Activated CD8-positive, alpha-beta T cell treated with anti-CD3 and anti-CD28 coated beads for 36 hours (primary cell): Measurements from ENCODE around the gene ANKRD44. TPM values are rescaled to one million over a fixed set of nuclear protein-coding genes. Genes with fewer than 3 reads are reported as not detected.

Experiments
- ATAC-seq: fragments of 200-7000 bp; cut with Tn5 transposase; one replicate; pipeline ENCODE4 v1.10.0; 2021; ENCODE audit warnings: mild to moderate bottlenecking, moderate library complexity
- CTCF ChIA-PET: fragments of 350-600 bp; sonication (Branson Sonifier 250); formaldehyde crosslinking; loops from one replicate; lab custom pipeline; 2021; ENCODE audit warnings: antibody characterized with exemption; lab: Charles Lee
- POLR2A ChIA-PET: fragments of 350-600 bp; sonication (Branson Sonifier 250); formaldehyde crosslinking; loops from one replicate; lab custom pipeline; 2021; ENCODE audit warnings: antibody characterized with exemption; lab: Charles Lee
- DNase-seq: peaks from one replicate; pipeline ENCODE4 v3.0.0-alpha.2; 2020
- H3K27ac Mint-ChIP-seq: one replicate; pipeline ENCODE4 v1.8.0; 2021; ENCODE audit warnings: mild to moderate bottlenecking, mixed read lengths
- H3K27me3 Mint-ChIP-seq: one replicate; pipeline ENCODE4 v1.8.0; 2021; ENCODE audit warnings: mixed read lengths
- H3K36me3 Mint-ChIP-seq: one replicate; pipeline ENCODE4 v1.8.0; 2021; ENCODE audit warnings: low read depth, mixed read lengths
- H3K4me1 Mint-ChIP-seq: one replicate; pipeline ENCODE4 v1.8.0; 2021; ENCODE audit warnings: low read depth, mixed read lengths
- H3K4me3 Mint-ChIP-seq: one replicate; pipeline ENCODE4 v1.8.0; 2021; ENCODE audit warnings: mild to moderate bottlenecking, moderate library complexity, mixed read lengths
- H3K9me3 Mint-ChIP-seq: one replicate; pipeline ENCODE4 v1.8.0; 2021; ENCODE audit warnings: mixed read lengths
- CTCF ChIP-seq: fragments of 200-600 bp; IDR thresholded peaks from one replicate; pipeline ENCODE4 v1.8.0; 2022; ENCODE audit warnings: antibody characterized with exemption, mild to moderate bottlenecking
- intact Hi-C: fragments of 100-400 bp; cut with micrococcal nuclease; formaldehyde crosslinking; loops from one replicate; pipeline ENCODE4 v1.10.0; 2022
- total RNA-seq, 2 experiments: library from RNA; stranded (reverse); gene quantifications; one replicate each; pipeline ENCODE4 v1.2.3, GENCODE V29; 2021

ANKRD44 gene
- total RNA-seq, 2 experiments from 2014 or later: 131 to 132 TPM

- H3K4me1 Mint-ChIP-seq: peaks cover 17% of the 10 kb centered on the region
- DNase-seq (no peak), ATAC-seq (no peak)
- no peak overlapping the region for H3K4me3 Mint-ChIP-seq
- no peak for TF ChIP-seq CTCF
- H3K27me3 Mint-ChIP-seq: no peaks in the 10 kb centered on the region
- no peaks in the 10 kb centered on the region for H3K9me3 Mint-ChIP-seq
- no peak overlapping the region for H3K27ac Mint-ChIP-seq
- intact Hi-C loops: no loop called here
- ChIA-PET POLR2A (no interaction called here), CTCF (interaction anchor here (1.1 kb wide), 1 partner anchor 14 kb away, joined by 3 read pairs; no protein-coding TSS in a partner anchor)
- H3K36me3 Mint-ChIP-seq: no peaks in the 10 kb centered on the region
Measured at GRCh38 chr2:196957881-196958525, 352.6 kb downstream of the ANKRD44 start.

- Mint-ChIP-seq H3K27ac (no peak overlapping the region), H3K36me3 (no peaks in the 10 kb centered on the region), H3K9me3 (no peaks in the 10 kb centered on the region), H3K4me3 (no peak overlapping the region), H3K4me1 (peaks cover 13% of the 10 kb centered on the region), H3K27me3 (no peaks in the 10 kb centered on the region)
- POLR2A ChIA-PET: no interaction called here
- ATAC-seq (no peak), DNase-seq (no peak)
- intact Hi-C loops: no loop called here
- no peak for TF ChIP-seq CTCF
- CTCF ChIA-PET: interaction anchor here (0.7 to 1.1 kb wide), 2 partner anchors 14 to 155 kb away, joined by 3 read pairs; no protein-coding TSS in a partner anchor
Measured at GRCh38 chr2:196957442-196957841, 353.1 kb downstream of the ANKRD44 start.

- no peaks in the 10 kb centered on the region for H3K36me3 Mint-ChIP-seq
- no peak overlapping the region for H3K4me3 Mint-ChIP-seq
- H3K27me3 Mint-ChIP-seq: no peaks in the 10 kb centered on the region
- POLR2A ChIA-PET: interaction anchor here (1.2 kb wide), 1 partner anchor 157 kb away, joined by 4 read pairs; the partner anchor contains the start of gene GTF3C3
- no peaks in the 10 kb centered on the region for H3K9me3 Mint-ChIP-seq
- ATAC-seq: no peak
- H3K4me1 Mint-ChIP-seq: no peaks in the 10 kb centered on the region
- no peak overlapping the region for H3K27ac Mint-ChIP-seq
- no peak for DNase-seq
- intact Hi-C loops: no loop called here
- CTCF ChIA-PET: interaction anchor here (1.3 kb wide), 1 partner anchor 205 kb away, joined by 5 read pairs; no protein-coding TSS in a partner anchor
- no peak for TF ChIP-seq CTCF
Measured at GRCh38 chr2:196956069-196956468, 354.5 kb downstream of the ANKRD44 start.

- no peak for TF ChIP-seq CTCF
- CTCF ChIA-PET: interaction anchor here (0.7 to 1.3 kb wide), 2 partner anchors 12 to 204 kb away, joined by 3 to 5 read pairs; no protein-coding TSS in a partner anchor
- DNase-seq (no peak), ATAC-seq (no peak)
- no peaks in the 10 kb centered on the region for H3K9me3 Mint-ChIP-seq
- H3K27me3 Mint-ChIP-seq: peaks cover 1% of the 10 kb centered on the region
- H3K27ac Mint-ChIP-seq: no peak overlapping the region
- intact Hi-C loops: no loop called here
- no peaks in the 10 kb centered on the region for H3K36me3 Mint-ChIP-seq
- POLR2A ChIA-PET: interaction anchor here (1.2 to 1.7 kb wide), 2 partner anchors 11 to 156 kb away, joined by 4 read pairs; partner anchors contain the start of gene GTF3C3
- no peak overlapping the region for H3K4me3 Mint-ChIP-seq
- no peaks in the 10 kb centered on the region for H3K4me1 Mint-ChIP-seq
Measured at GRCh38 chr2:196955036-196955435, 355.5 kb downstream of the ANKRD44 start.

- TF ChIP-seq CTCF: no peak
- CTCF ChIA-PET: interaction anchor here (0.6 to 0.9 kb wide), 2 partner anchors 19 to 1379 kb away, joined by 3 read pairs; no protein-coding TSS in a partner anchor
- H3K4me3 Mint-ChIP-seq: no peak overlapping the region
- intact Hi-C loops: no loop called here
- no peaks in the 10 kb centered on the region for H3K36me3 Mint-ChIP-seq
- DNase-seq (no peak), ATAC-seq (no peak)
- H3K27me3 Mint-ChIP-seq: peaks cover 4% of the 10 kb centered on the region
- no peak overlapping the region for H3K27ac Mint-ChIP-seq
- H3K9me3 Mint-ChIP-seq: no peaks in the 10 kb centered on the region
- POLR2A ChIA-PET: interaction anchor here (1.7 kb wide), 1 partner anchor 10 kb away, joined by 4 read pairs; no protein-coding TSS in a partner anchor
- no peaks in the 10 kb centered on the region for H3K4me1 Mint-ChIP-seq
Measured at GRCh38 chr2:196954001-196954400, 356.6 kb downstream of the ANKRD44 start.
